ENCODE measurements around the gene TNK1.

Gene TNK1

DNA sequence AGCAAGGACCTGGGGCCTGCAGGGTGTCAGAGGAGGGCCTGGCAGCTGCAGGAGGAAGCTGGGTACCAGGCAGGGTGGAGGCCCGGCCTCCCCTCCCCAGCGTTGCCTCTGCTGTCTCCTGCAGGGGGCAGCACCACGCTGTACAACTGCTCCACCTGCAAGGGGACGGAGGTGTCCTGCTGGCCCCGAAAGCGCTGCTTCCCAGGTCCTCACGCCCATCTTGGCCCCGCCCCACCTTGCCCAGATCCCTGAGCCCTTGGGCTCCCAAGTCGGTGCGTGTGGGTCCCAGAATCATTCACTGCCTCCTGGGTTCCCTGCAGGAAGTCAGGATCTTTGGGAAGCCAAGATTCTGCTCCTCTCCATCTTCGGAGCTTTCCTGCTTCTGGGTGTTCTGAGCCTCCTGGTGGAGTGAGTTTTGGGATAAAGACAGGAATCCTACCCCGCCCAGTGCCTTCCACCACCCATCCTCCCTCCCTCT lies 24.8 kb upstream of the TNK1 start:
- no peak overlapping the region for H3K4me3 ChIP-seq (ENCODE audit: low read depth, low read length)
- H3K4me1 ChIP-seq (ENCODE audit: control insufficient read depth, insufficient read depth, low read length), result peaks cover 5% of the 10 kb centered on the region
- H3K27ac ChIP-seq (ENCODE audit: extremely low read depth, low read depth, low read length), result no peak overlapping the region
- no peaks in the 10 kb centered on the region for H3K36me3 ChIP-seq (ENCODE audit: control insufficient read depth in 2 of 2, insufficient read depth in 1 of 2, low read length in 2 of 2)
- H3K9me3 ChIP-seq (ENCODE audit: control insufficient read depth, insufficient read depth, low read depth, low read length), result no peaks in the 10 kb centered on the region
- CTCF ChIA-PET, result interaction anchor here (0.6 to 4.3 kb wide), 49 partner anchors 10 to 1881 kb away, joined by 3 to 87 read pairs (median 6); partner anchors contain the start of genes ACAP1, CHRNB1, FGF11 and NEURL4
- POLR2A ChIA-PET, result interaction anchor here (0.9 to 3.4 kb wide), 11 partner anchors 26 to 227 kb away, joined by 3 to 29 read pairs (median 4); partner anchors contain the start of genes CHRNB1, MPDU1, PLSCR3 and TMEM256
- TF ChIP-seq KLF10 (tag by site-specific recombination; IDR thresholded peaks at IDR 0.05) (0 out of 2 replicates have a peak, but pooled peaks have one; percentile 17), ZNF404 (tag by site-specific recombination; IDR thresholded peaks at IDR 0.05) (no peak), ZNF501 (tag by site-specific recombination; IDR thresholded peaks at IDR 0.05) (peak; percentile 55; the same call in 1 of the 2 replicates), ZNF561 (tag by site-specific recombination; IDR thresholded peaks at IDR 0.05; ENCODE audit: borderline replicate concordance) (peak; percentile 80; the same call in 1 of the 2 replicates), ZNF76 (tag by site-specific recombination; IDR thresholded peaks at IDR 0.05; ENCODE audit: borderline replicate concordance, low read depth) (peak; percentile 71; the same call in 1 of the 2 replicates), ZNF248 (tag by site-specific recombination; IDR thresholded peaks at IDR 0.05) (no peak), SCRT1 (tag by site-specific recombination; IDR thresholded peaks at IDR 0.05; ENCODE audit: borderline replicate concordance) (no peak), ZNF214 (tag by site-specific recombination; IDR thresholded peaks at IDR 0.05; ENCODE audit: borderline replicate concordance) (no peak), SALL2 (tag by site-specific recombination; IDR thresholded peaks at IDR 0.05; ENCODE audit: borderline replicate concordance) (no peak), ZNF830 (tag by site-specific recombination; IDR thresholded peaks at IDR 0.05; ENCODE audit: low read depth) (no peak), GFI1B (tag by site-specific recombination; IDR thresholded peaks at IDR 0.05) (no peak), ZNF433 (tag by site-specific recombination; IDR thresholded peaks at IDR 0.05; ENCODE audit: low read depth) (no peak), KLF8 (tag by site-specific recombination; IDR thresholded peaks at IDR 0.05) (peak; percentile 82), ZNF311 (tag by site-specific recombination; IDR thresholded peaks at IDR 0.05; ENCODE audit: borderline replicate concordance) (no peak), ZNF335 (tag by site-specific recombination; conservative IDR thresholded peaks at IDR 0.05) (peak; percentile 82), ZNF426 (tag by site-specific recombination; IDR thresholded peaks at IDR 0.05) (no peak), ZNF621 (tag by site-specific recombination; IDR thresholded peaks at IDR 0.05) (no peak), ZNF654 (tag by site-specific recombination; IDR thresholded peaks at IDR 0.05; ENCODE audit: low read depth) (peak; percentile 85), ZNF2 (tag by site-specific recombination; IDR thresholded peaks at IDR 0.05) (peak; percentile 91), ZNF366 (tag by site-specific recombination; conservative IDR thresholded peaks at IDR 0.05) (0 out of 2 replicates have a peak, but pooled peaks have one; percentile 19), ZFHX2 (tag by site-specific recombination; conservative IDR thresholded peaks at IDR 0.05) (peak; percentile 17; the same call in 1 of the 2 replicates), GLI2 (tag by site-specific recombination; IDR thresholded peaks at IDR 0.05; ENCODE audit: borderline replicate concordance, low read depth) (no peak)
- TF ChIP-seq, protein P1, sequence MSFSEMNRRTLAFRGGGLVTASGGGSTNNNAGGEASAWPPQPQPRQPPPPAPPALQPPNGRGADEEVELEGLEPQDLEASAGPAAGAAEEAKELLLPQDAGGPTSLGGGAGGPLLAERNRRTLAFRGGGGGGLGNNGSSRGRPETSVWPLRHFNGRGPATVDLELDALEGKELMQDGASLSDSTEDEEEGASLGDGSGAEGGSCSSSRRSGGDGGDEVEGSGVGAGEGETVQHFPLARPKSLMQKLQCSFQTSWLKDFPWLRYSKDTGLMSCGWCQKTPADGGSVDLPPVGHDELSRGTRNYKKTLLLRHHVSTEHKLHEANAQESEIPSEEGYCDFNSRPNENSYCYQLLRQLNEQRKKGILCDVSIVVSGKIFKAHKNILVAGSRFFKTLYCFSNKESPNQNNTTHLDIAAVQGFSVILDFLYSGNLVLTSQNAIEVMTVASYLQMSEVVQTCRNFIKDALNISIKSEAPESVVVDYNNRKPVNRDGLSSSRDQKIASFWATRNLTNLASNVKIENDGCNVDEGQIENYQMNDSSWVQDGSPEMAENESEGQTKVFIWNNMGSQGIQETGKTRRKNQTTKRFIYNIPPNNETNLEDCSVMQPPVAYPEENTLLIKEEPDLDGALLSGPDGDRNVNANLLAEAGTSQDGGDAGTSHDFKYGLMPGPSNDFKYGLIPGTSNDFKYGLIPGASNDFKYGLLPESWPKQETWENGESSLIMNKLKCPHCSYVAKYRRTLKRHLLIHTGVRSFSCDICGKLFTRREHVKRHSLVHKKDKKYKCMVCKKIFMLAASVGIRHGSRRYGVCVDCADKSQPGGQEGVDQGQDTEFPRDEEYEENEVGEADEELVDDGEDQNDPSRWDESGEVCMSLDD (tag by site-specific recombination; IDR thresholded peaks at IDR 0.05), result peak; percentile 81
- TF ChIP-seq, protein P2, sequence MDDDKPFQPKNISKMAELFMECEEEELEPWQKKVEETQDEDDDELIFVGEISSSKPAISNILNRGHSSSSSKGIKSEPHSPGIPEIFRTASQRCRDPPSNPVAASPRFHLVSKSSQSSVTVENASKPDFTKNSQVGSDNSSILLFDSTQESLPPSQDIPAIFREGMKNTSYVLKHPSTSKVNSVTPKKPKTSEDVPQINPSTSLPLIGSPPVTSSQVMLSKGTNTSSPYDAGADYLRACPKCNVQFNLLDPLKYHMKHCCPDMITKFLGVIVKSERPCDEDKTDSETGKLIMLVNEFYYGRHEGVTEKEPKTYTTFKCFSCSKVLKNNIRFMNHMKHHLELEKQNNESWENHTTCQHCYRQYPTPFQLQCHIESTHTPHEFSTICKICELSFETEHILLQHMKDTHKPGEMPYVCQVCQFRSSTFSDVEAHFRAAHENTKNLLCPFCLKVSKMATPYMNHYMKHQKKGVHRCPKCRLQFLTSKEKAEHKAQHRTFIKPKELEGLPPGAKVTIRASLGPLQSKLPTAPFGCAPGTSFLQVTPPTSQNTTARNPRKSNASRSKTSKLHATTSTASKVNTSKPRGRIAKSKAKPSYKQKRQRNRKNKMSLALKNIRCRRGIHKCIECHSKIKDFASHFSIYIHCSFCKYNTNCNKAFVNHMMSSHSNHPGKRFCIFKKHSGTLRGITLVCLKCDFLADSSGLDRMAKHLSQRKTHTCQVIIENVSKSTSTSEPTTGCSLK (tag by site-specific recombination; IDR thresholded peaks at IDR 0.05), result no peak
- TF ChIP-seq, protein P3, sequence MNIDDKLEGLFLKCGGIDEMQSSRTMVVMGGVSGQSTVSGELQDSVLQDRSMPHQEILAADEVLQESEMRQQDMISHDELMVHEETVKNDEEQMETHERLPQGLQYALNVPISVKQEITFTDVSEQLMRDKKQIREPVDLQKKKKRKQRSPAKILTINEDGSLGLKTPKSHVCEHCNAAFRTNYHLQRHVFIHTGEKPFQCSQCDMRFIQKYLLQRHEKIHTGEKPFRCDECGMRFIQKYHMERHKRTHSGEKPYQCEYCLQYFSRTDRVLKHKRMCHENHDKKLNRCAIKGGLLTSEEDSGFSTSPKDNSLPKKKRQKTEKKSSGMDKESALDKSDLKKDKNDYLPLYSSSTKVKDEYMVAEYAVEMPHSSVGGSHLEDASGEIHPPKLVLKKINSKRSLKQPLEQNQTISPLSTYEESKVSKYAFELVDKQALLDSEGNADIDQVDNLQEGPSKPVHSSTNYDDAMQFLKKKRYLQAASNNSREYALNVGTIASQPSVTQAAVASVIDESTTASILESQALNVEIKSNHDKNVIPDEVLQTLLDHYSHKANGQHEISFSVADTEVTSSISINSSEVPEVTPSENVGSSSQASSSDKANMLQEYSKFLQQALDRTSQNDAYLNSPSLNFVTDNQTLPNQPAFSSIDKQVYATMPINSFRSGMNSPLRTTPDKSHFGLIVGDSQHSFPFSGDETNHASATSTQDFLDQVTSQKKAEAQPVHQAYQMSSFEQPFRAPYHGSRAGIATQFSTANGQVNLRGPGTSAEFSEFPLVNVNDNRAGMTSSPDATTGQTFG (tag by site-specific recombination; IDR thresholded peaks at IDR 0.05; ENCODE audit: borderline replicate concordance), result no peak
- TF ChIP-seq, protein P4, sequence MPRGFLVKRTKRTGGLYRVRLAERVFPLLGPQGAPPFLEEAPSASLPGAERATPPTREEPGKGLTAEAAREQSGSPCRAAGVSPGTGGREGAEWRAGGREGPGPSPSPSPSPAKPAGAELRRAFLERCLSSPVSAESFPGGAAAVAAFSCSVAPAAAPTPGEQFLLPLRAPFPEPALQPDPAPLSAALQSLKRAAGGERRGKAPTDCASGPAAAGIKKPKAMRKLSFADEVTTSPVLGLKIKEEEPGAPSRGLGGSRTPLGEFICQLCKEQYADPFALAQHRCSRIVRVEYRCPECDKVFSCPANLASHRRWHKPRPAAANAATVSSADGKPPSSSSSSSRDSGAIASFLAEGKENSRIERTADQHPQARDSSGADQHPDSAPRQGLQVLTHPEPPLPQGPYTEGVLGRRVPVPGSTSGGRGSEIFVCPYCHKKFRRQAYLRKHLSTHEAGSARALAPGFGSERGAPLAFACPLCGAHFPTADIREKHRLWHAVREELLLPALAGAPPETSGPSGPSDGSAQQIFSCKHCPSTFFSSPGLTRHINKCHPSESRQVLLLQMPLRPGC (tag by site-specific recombination; IDR thresholded peaks at IDR 0.05), result no peak
- TF ChIP-seq, protein P5, sequence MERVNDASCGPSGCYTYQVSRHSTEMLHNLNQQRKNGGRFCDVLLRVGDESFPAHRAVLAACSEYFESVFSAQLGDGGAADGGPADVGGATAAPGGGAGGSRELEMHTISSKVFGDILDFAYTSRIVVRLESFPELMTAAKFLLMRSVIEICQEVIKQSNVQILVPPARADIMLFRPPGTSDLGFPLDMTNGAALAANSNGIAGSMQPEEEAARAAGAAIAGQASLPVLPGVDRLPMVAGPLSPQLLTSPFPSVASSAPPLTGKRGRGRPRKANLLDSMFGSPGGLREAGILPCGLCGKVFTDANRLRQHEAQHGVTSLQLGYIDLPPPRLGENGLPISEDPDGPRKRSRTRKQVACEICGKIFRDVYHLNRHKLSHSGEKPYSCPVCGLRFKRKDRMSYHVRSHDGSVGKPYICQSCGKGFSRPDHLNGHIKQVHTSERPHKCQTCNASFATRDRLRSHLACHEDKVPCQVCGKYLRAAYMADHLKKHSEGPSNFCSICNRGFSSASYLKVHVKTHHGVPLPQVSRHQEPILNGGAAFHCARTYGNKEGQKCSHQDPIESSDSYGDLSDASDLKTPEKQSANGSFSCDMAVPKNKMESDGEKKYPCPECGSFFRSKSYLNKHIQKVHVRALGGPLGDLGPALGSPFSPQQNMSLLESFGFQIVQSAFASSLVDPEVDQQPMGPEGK (tag by site-specific recombination; IDR thresholded peaks at IDR 0.05), result peak; percentile 88

All from HEK293 (cell line).